K562 (cell line): Measurements from ENCODE around the gene ZNF280D. TPM values are rescaled to one million over a fixed set of nuclear protein-coding genes. Genes with fewer than 3 reads are reported as not detected.

Experiments
- CREM ChIP-seq: IDR thresholded peaks from 2 replicates; pipeline ENCODE4 v1.6.1; 2014; ENCODE audit warnings: antibody characterized with exemption, low read depth
- FOXA1 ChIP-seq: fragments of 450-650 bp; IDR thresholded peaks from 2 replicates; pipeline ENCODE4 v1.6.1; 2016; ENCODE audit warnings: mild to moderate bottlenecking, borderline replicate concordance
- GABPB1 ChIP-seq: sonication (generic); formaldehyde crosslinking; IDR thresholded peaks from 2 replicates; pipeline ENCODE4 v1.8.0; 2022; ENCODE audit warnings: mild to moderate bottlenecking, missing genetic modification reagents
- HDAC1 ChIP-seq, 2 experiments: fragments of 450-650 bp; IDR thresholded peaks; 2 replicates each; pipeline ENCODE4 v1.6.1; 2016 to 2017; ENCODE audit warnings: inconsistent platforms in 1 of 2, mild to moderate bottlenecking in 1 of 2, moderate library complexity in 1 of 2
- HNRNPH1 ChIP-seq: fragments of 200-400 bp; formaldehyde crosslinking; optimal IDR thresholded peaks from 2 replicates; pipeline ENCODE3; 2017; ENCODE audit warnings: low read depth, mild to moderate bottlenecking, low read length, moderate library complexity
- MED1 ChIP-seq: sonication (generic); formaldehyde crosslinking; IDR thresholded peaks from 2 replicates; pipeline ENCODE4 v1.8.1; 2023; ENCODE audit warnings: missing genetic modification reagents, borderline replicate concordance
- MYBL2 ChIP-seq, 2 experiments: fragments of 450-650 bp in 1 of 2; sonication (generic) in 1 of 2; formaldehyde crosslinking in 1 of 2; IDR thresholded peaks; 2 replicates each; pipeline versions ENCODE4 v1.6.1 to v1.8.1; 2017 to 2022; ENCODE audit warnings: borderline replicate concordance in 1 of 2, inconsistent platforms in 1 of 2, low read depth in 1 of 2, mild to moderate bottlenecking in 1 of 2, missing genetic modification reagents in 1 of 2, moderate library complexity in 1 of 2
- NBN ChIP-seq: fragments of 450-650 bp; IDR thresholded peaks from 2 replicates; pipeline ENCODE4 v1.6.1; 2016; ENCODE audit warnings: low read depth, mild to moderate bottlenecking
- NRF1 ChIP-seq, 2 experiments: fragments of 450-650 bp; IDR thresholded peaks in 1 of 2; conservative IDR thresholded peaks in 1 of 2; 2 replicates each; pipeline ENCODE4 v1.6.1; 2014; ENCODE audit warnings: mild to moderate bottlenecking in 2 of 2
- PML ChIP-seq: IDR thresholded peaks from 2 replicates; pipeline ENCODE4 v1.6.1; 2012; ENCODE audit warnings: low read length, inconsistent platforms
- SREBF1 ChIP-seq: fragments of 150-350 bp; IDR thresholded peaks from 2 replicates; pipeline ENCODE4 v1.6.1; 2014; ENCODE audit warnings: antibody characterized with exemption, low read depth, low read length, borderline replicate concordance
- TCFL5 ChIP-seq: fragments of 250-450 bp; sonication (Bioruptor Pico); conservative IDR thresholded peaks from 2 replicates; pipeline ENCODE4 v1.6.1; 2021; ENCODE audit warnings: mild to moderate bottlenecking, moderate library complexity, matching md5 sums
- TFAM ChIP-seq: fragments of 250-450 bp; sonication (Bioruptor Pico); conservative IDR thresholded peaks from 2 replicates; pipeline ENCODE4 v1.5.0; 2021; ENCODE audit warnings: mild to moderate bottlenecking, moderate library complexity
- YY1 ChIP-seq, 3 experiments: IDR thresholded peaks; 2 replicates each; pipeline ENCODE4 v1.6.1; 2011; ENCODE audit warnings: low read length in 2 of 3, mild to moderate bottlenecking in 2 of 3, moderate library complexity in 2 of 3, borderline replicate concordance in 1 of 3, control low read depth in 1 of 3, low read depth in 1 of 3; ENCODE audit not compliant: insufficient read depth in 3 of 3, insufficient replicate concordance in 2 of 3, control insufficient read depth in 1 of 3, insufficient read length in 1 of 3; ENCODE audit errors: extremely low read depth in 1 of 3
- ZNF316 ChIP-seq: fragments of 450-650 bp; IDR thresholded peaks from 2 replicates; pipeline ENCODE4 v1.6.1; 2016
- ZNF766 ChIP-seq: fragments of 200-800 bp; sonication (Bioruptor generic); conservative IDR thresholded peaks from 2 replicates; pipeline ENCODE4 v1.6.1; 2016; ENCODE audit warnings: missing genetic modification characterization, missing compliant biosample characterization
- polyA plus RNA-seq, 8 experiments: library from polyadenylated mRNA; depleted of rRNA in 4 of 8; stranded (reverse) in 5 of 8; unstranded in 3 of 8; fragments of >200 nt; fragmentation: Nextera tagmentation in 2 of 8; fragmentation: Illumina TruSeq in 1 of 8; extraction: Ambion mirVana in 2 of 8; extraction: Trizol in 1 of 8; gene quantifications; 2 replicates each; pipeline versions ENCODE4 v1.2.1 to v1.2.3, GENCODE V29; 2011 to 2014; ENCODE audit warnings: inconsistent platforms in 1 of 8, missing spikeins in 1 of 8
- total RNA-seq, 7 experiments: library from RNA; depleted of rRNA in 6 of 7; stranded (reverse); fragments of >200 nt in 6 of 7; fragmentation: Illumina TruSeq in 2 of 7; extraction: Trizol in 2 of 7; gene quantifications; 2 replicates each; pipeline versions ENCODE4 v1.2.1 to v1.2.3, GENCODE V29; 2011 to 2021; ENCODE audit warnings: low replicate concordance in 1 of 7
- TF ChIP-seq, protein P1 (sequence below), 2 experiments: fragments of 250-450 bp in 1 of 2; fragments of 450-650 bp in 1 of 2; sonication (Bioruptor Pico) in 1 of 2; IDR thresholded peaks; 2 replicates each; pipeline versions ENCODE4 v1.6.1 to v1.8.0; 2016 to 2021; ENCODE audit warnings: mild to moderate bottlenecking in 2 of 2, moderate library complexity in 2 of 2, missing compliant biosample characterization in 1 of 2, missing genetic modification characterization in 1 of 2
- TF ChIP-seq, protein P2 (sequence below): sonication (generic); formaldehyde crosslinking; IDR thresholded peaks from 2 replicates; pipeline ENCODE4 v1.8.0; 2023; ENCODE audit warnings: mild to moderate bottlenecking, missing genetic modification reagents
- TF ChIP-seq, protein P3 (sequence below), 2 experiments: fragments of 450-650 bp in 1 of 2; sonication (generic) in 1 of 2; formaldehyde crosslinking in 1 of 2; IDR thresholded peaks in 1 of 2; conservative IDR thresholded peaks in 1 of 2; 2 replicates each; pipeline versions ENCODE4 v1.6.1 to v1.8.1; 2016 to 2023; ENCODE audit warnings: mild to moderate bottlenecking in 2 of 2, moderate library complexity in 2 of 2, inconsistent platforms in 1 of 2, missing genetic modification reagents in 1 of 2
- TF ChIP-seq, protein P4 (sequence below), 2 experiments: IDR thresholded peaks; 2 replicates each; pipeline ENCODE4 v1.6.1; 2011; ENCODE audit warnings: borderline replicate concordance in 1 of 2, control low read depth in 1 of 2, low read depth in 1 of 2, low read length in 1 of 2, mild to moderate bottlenecking in 1 of 2, mixed read lengths in 1 of 2, moderate library complexity in 1 of 2; ENCODE audit not compliant: insufficient read depth in 1 of 2, insufficient read length in 1 of 2, poor library complexity in 1 of 2, severe bottlenecking in 1 of 2; ENCODE audit errors: extremely low read depth in 1 of 2

Gene ZNF280D
- total and polyA plus RNA-seq, 9 of the 15 experiments (the other 6 are each of a cell fraction or from before 2014, with no cell fraction given), result 8.3 to 21.8 (median 18.4) TPM

DNA sequence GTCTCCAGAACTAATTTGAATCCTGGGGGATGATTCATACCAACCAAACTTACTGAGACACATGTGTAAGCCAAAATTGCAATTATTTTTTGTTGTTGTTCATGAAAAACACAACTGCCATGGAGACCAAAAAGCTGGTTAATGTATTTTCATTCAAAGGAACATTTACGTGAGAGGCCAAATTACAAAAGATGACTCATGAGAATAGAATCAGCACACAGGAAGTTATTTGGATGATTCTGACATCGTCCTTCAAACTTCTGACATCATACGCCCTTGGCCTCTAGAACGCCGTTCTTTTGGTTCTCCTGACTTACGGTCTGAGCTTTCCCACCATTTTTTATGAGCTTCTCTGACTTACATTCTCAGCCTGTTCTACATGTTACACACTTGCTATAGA is 3.0 kb upstream of the ZNF280D start (continued):
- TF ChIP-seq TFAM (no peak), MED1 (CRISPR knock-in tag) (no peak), HDAC1 (IDR thresholded peaks at IDR 0.05) (no peak), TCFL5 (no peak), SREBF1 (no peak), ZNF316 (peak; percentile 39; the same call in 1 of the 2 replicates), MYBL2 (IDR thresholded peaks at IDR 0.05; ENCODE audit: low read depth) (no peak), MYBL2 (CRISPR knock-in tag; IDR thresholded peaks at IDR 0.05; ENCODE audit: borderline replicate concordance) (no peak), PML (no peak), CREM (peak; percentile 83), HNRNPH1 (no peak), NBN (0 out of 2 replicates have a peak, but pooled peaks have one; percentile 21), GABPB1 (CRISPR knock-in tag) (peak; percentile 83), ZNF766 (CRISPR knock-in tag) (no peak), NRF1 (conservative IDR thresholded peaks at IDR 0.05 in 1 of 2, IDR thresholded peaks at IDR 0.05 in 1 of 2) (no peak), FOXA1 (no peak), YY1 (IDR thresholded peaks at IDR 0.05; ENCODE audit: borderline replicate concordance in 1 of 3, control insufficient read depth in 1 of 3, extremely low read depth in 1 of 3, insufficient read depth in 3 of 3, insufficient read length in 1 of 3, insufficient replicate concordance in 2 of 3, low read depth in 1 of 3, low read length in 2 of 3) (no peak)
- TF ChIP-seq, protein P1, sequence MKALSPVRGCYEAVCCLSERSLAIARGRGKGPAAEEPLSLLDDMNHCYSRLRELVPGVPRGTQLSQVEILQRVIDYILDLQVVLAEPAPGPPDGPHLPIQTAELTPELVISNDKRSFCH (CRISPR knock-in tag; IDR thresholded peaks at IDR 0.05), result no peak
- TF ChIP-seq, protein P1 (tag; IDR thresholded peaks at IDR 0.05), result no peak
- TF ChIP-seq, protein P2, sequence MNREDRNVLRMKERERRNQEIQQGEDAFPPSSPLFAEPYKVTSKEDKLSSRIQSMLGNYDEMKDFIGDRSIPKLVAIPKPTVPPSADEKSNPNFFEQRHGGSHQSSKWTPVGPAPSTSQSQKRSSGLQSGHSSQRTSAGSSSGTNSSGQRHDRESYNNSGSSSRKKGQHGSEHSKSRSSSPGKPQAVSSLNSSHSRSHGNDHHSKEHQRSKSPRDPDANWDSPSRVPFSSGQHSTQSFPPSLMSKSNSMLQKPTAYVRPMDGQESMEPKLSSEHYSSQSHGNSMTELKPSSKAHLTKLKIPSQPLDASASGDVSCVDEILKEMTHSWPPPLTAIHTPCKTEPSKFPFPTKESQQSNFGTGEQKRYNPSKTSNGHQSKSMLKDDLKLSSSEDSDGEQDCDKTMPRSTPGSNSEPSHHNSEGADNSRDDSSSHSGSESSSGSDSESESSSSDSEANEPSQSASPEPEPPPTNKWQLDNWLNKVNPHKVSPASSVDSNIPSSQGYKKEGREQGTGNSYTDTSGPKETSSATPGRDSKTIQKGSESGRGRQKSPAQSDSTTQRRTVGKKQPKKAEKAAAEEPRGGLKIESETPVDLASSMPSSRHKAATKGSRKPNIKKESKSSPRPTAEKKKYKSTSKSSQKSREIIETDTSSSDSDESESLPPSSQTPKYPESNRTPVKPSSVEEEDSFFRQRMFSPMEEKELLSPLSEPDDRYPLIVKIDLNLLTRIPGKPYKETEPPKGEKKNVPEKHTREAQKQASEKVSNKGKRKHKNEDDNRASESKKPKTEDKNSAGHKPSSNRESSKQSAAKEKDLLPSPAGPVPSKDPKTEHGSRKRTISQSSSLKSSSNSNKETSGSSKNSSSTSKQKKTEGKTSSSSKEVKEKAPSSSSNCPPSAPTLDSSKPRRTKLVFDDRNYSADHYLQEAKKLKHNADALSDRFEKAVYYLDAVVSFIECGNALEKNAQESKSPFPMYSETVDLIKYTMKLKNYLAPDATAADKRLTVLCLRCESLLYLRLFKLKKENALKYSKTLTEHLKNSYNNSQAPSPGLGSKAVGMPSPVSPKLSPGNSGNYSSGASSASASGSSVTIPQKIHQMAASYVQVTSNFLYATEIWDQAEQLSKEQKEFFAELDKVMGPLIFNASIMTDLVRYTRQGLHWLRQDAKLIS (CRISPR knock-in tag), result no peak
- TF ChIP-seq, protein P3, sequence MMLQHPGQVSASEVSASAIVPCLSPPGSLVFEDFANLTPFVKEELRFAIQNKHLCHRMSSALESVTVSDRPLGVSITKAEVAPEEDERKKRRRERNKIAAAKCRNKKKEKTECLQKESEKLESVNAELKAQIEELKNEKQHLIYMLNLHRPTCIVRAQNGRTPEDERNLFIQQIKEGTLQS (IDR thresholded peaks at IDR 0.05), result peak; percentile 82
- TF ChIP-seq, protein P3 (CRISPR knock-in tag; conservative IDR thresholded peaks at IDR 0.05), result no peak
- TF ChIP-seq, protein P4, sequence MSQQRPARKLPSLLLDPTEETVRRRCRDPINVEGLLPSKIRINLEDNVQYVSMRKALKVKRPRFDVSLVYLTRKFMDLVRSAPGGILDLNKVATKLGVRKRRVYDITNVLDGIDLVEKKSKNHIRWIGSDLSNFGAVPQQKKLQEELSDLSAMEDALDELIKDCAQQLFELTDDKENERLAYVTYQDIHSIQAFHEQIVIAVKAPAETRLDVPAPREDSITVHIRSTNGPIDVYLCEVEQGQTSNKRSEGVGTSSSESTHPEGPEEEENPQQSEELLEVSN (IDR thresholded peaks at IDR 0.05; ENCODE audit: borderline replicate concordance in 1 of 2, extremely low read depth in 1 of 2, insufficient read depth in 1 of 2, insufficient read length in 1 of 2, low read depth in 1 of 2, low read length in 1 of 2, poor library complexity in 1 of 2, severe bottlenecking in 1 of 2), result peak in 1 of 2 experiments; percentile 16
